HepG2 (cell line): Measurements from ENCODE around the gene ZMYND10. TPM values are rescaled to one million over a fixed set of nuclear protein-coding genes. Genes with fewer than 3 reads are reported as not detected.

Experiments used
- ATF7 ChIP-seq, 2 experiments: fragments of 450-650 bp in 1 of 2; sonication (generic) in 1 of 2; formaldehyde crosslinking in 1 of 2; IDR thresholded peaks; 2 replicates each; pipeline versions ENCODE4 v1.4.0 to v1.6.1; 2016 to 2020; ENCODE audit warnings: antibody characterized with exemption in 1 of 2, mild to moderate bottlenecking in 1 of 2, missing genetic modification reagents in 1 of 2
- ELF3 ChIP-seq: IDR thresholded peaks from 2 replicates; pipeline ENCODE4 v1.6.1; 2016; ENCODE audit warnings: missing genetic modification reagents, missing compliant biosample characterization
- ETV5 ChIP-seq: IDR thresholded peaks from 2 replicates; pipeline ENCODE4 v1.6.1; 2018; ENCODE audit warnings: missing biosample characterization, missing genetic modification reagents, inconsistent platforms, borderline replicate concordance
- GATA4 ChIP-seq: sonication (generic); IDR thresholded peaks from 2 replicates; pipeline ENCODE4 v1.6.1; 2016; ENCODE audit warnings: antibody characterized with exemption, low read depth, borderline replicate concordance
- IRF2 ChIP-seq: IDR thresholded peaks from 2 replicates; pipeline ENCODE4 v1.6.1; 2018; ENCODE audit warnings: missing genetic modification reagents, missing compliant biosample characterization
- MAZ ChIP-seq, 2 experiments: sonication (generic) in 1 of 2; formaldehyde crosslinking in 1 of 2; IDR thresholded peaks; 2 replicates each; pipeline versions ENCODE4 v1.5.0 to v1.6.1; 2012 to 2020; ENCODE audit warnings: low read depth in 2 of 2, mild to moderate bottlenecking in 2 of 2, borderline replicate concordance in 1 of 2, improper control_type of control experiment in 1 of 2, low read length in 1 of 2, missing genetic modification reagents in 1 of 2, moderate library complexity in 1 of 2
- MED8 ChIP-seq: sonication (generic); formaldehyde crosslinking; IDR thresholded peaks from 2 replicates; pipeline ENCODE4 v1.8.1; 2023; ENCODE audit warnings: mild to moderate bottlenecking, missing genetic modification reagents; ENCODE audit not compliant: insufficient replicate concordance
- MEIS1 ChIP-seq: sonication (generic); formaldehyde crosslinking; IDR thresholded peaks from 2 replicates; pipeline ENCODE4 v1.9.0; 2021; ENCODE audit warnings: mild to moderate bottlenecking, missing genetic modification reagents, moderate library complexity, borderline replicate concordance
- MLLT10 ChIP-seq: sonication (generic); formaldehyde crosslinking; IDR thresholded peaks from 2 replicates; pipeline ENCODE4 v1.4.0; 2020; ENCODE audit warnings: missing genetic modification reagents
- NFKB2 ChIP-seq: sonication (generic); formaldehyde crosslinking; IDR thresholded peaks from 2 replicates; pipeline ENCODE4 v1.4.0; 2020; ENCODE audit warnings: missing genetic modification reagents, borderline replicate concordance
- NKX3-1 ChIP-seq: sonication (generic); formaldehyde crosslinking; IDR thresholded peaks from 2 replicates; pipeline ENCODE4 v1.5.0; 2020; ENCODE audit warnings: missing genetic modification reagents
- SAFB2 ChIP-seq: sonication (generic); formaldehyde crosslinking; IDR thresholded peaks from 2 replicates; pipeline ENCODE4 v1.5.1; 2020; ENCODE audit warnings: missing genetic modification reagents, low read depth, mild to moderate bottlenecking, borderline replicate concordance
- SMYD3 ChIP-seq: sonication (generic); formaldehyde crosslinking; IDR thresholded peaks from 2 replicates; pipeline ENCODE4 v1.8.1; 2023; ENCODE audit warnings: mild to moderate bottlenecking, missing genetic modification reagents
- SP4 ChIP-seq: sonication (generic); formaldehyde crosslinking; IDR thresholded peaks from 2 replicates; pipeline ENCODE4 v1.8.1; 2023; ENCODE audit warnings: mild to moderate bottlenecking, missing genetic modification reagents
- XBP1 ChIP-seq: sonication (generic); formaldehyde crosslinking; IDR thresholded peaks from 2 replicates; pipeline ENCODE4 v1.5.0; 2020; ENCODE audit warnings: missing genetic modification reagents
- ZFP1 ChIP-seq: IDR thresholded peaks from 2 replicates; pipeline ENCODE4 v1.6.1; 2016
- ZNF33B ChIP-seq: sonication (generic); formaldehyde crosslinking; IDR thresholded peaks from 2 replicates; pipeline ENCODE4 v1.5.1; 2020; ENCODE audit warnings: mild to moderate bottlenecking, missing genetic modification reagents
- ZNF34 ChIP-seq: sonication (generic); formaldehyde crosslinking; IDR thresholded peaks from 2 replicates; pipeline ENCODE4 v1.4.0; 2020; ENCODE audit warnings: mild to moderate bottlenecking, missing genetic modification reagents, borderline replicate concordance
- ZNF605 ChIP-seq: sonication (generic); formaldehyde crosslinking; IDR thresholded peaks from 2 replicates; pipeline ENCODE4 v1.8.0; 2022; ENCODE audit warnings: mild to moderate bottlenecking, missing genetic modification reagents
- ZNF709 ChIP-seq: sonication (generic); formaldehyde crosslinking; IDR thresholded peaks from 2 replicates; pipeline ENCODE4 v1.5.0; 2020; ENCODE audit warnings: mild to moderate bottlenecking, missing genetic modification reagents
- ZNF766 ChIP-seq: sonication (generic); formaldehyde crosslinking; IDR thresholded peaks from 2 replicates; pipeline ENCODE4 v1.5.0; 2020; ENCODE audit warnings: missing genetic modification reagents, borderline replicate concordance
- polyA plus RNA-seq, 8 experiments: library from polyadenylated mRNA; depleted of rRNA in 3 of 8; stranded (reverse) in 7 of 8; unstranded in 1 of 8; fragments of >200 nt; fragmentation: Illumina TruSeq in 4 of 8; extraction: Trizol in 4 of 8; gene quantifications; 2 replicates each; pipeline versions ENCODE4 v1.2.1 to v1.2.3, GENCODE V29; 2011 to 2016; ENCODE audit warnings: low read depth in 4 of 8, missing spikeins in 1 of 8, mixed read lengths in 1 of 8; ENCODE audit not compliant: insufficient read depth in 1 of 8
- total RNA-seq, 5 experiments: library from RNA; depleted of rRNA; stranded (reverse); fragments of >200 nt; fragmentation: Illumina TruSeq; extraction: Trizol; gene quantifications; 2 replicates each; pipeline ENCODE4 v1.2.3, GENCODE V29; 2016; ENCODE audit warnings: low read depth in 1 of 5
- TF ChIP-seq, protein P1 (sequence below): sonication (generic); formaldehyde crosslinking; IDR thresholded peaks from 2 replicates; pipeline ENCODE4 v1.8.0; 2022; ENCODE audit warnings: mild to moderate bottlenecking, missing genetic modification reagents, moderate library complexity
- TF ChIP-seq, protein P2 (sequence below): sonication (generic); formaldehyde crosslinking; IDR thresholded peaks from 2 replicates; pipeline ENCODE4 v1.4.0; 2020; ENCODE audit warnings: missing genetic modification reagents, low read depth, mild to moderate bottlenecking, borderline replicate concordance
- TF ChIP-seq, protein P3 (sequence below): sonication (generic); formaldehyde crosslinking; IDR thresholded peaks from 2 replicates; pipeline ENCODE4 v1.5.1; 2020; ENCODE audit warnings: mild to moderate bottlenecking, missing genetic modification reagents, moderate library complexity

Gene ZMYND10
- total and polyA plus RNA-seq, 2 of the 13 experiments (the other 11 are each of a cell fraction or from before 2014, with no cell fraction given), result 0.60 to 0.74 TPM

DNA sequence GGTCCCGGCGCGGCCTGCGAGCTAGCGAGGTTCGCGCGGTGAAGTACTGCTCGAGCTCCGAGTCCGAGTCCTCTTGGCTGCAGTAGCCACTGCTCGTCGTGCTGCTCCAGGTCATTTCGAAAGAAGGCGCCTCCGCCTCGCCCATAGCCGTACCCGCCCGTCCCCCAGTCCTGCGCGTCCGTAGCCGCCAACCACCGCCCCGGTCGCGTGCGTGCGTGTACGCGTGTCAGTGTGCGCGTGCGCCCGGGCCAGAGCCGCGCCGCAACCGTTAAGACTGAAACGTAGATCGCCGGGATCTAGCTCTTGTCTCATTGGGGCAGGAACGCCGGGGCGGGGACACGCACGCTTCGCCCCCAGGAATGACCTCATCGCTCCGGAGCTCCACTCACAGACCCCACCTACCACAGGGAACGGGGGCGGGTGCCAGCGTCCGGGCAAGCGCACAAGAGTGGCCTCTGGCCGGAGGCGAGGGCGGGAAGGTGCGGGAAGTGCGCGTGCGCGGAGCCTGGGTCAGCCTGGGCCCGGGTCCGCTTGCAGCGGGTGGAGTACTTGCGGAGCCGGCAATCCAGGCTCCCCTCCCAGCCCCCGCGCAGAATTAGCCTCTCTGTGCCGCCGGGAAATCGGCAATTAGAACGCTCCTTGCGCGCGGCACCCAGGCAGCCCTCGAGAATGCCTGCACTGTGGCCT, 8.2 kb downstream of the ZMYND10 start (continued):
- 0 out of 2 replicates have a peak, but pooled peaks have one; percentile 13 for TF ChIP-seq IRF2 (CRISPR knock-in tag)
- peak; percentile 84; the same call in 1 of the 2 replicates for TF ChIP-seq SMYD3
- TF ChIP-seq MED8 (CRISPR knock-in tag), result peak; percentile 7
- TF ChIP-seq, protein P1, sequence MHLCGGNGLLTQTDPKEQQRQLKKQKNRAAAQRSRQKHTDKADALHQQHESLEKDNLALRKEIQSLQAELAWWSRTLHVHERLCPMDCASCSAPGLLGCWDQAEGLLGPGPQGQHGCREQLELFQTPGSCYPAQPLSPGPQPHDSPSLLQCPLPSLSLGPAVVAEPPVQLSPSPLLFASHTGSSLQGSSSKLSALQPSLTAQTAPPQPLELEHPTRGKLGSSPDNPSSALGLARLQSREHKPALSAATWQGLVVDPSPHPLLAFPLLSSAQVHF (CRISPR knock-in tag), result peak; percentile 80; the same call in 1 of the 2 replicates
- TF ChIP-seq ELF3 (CRISPR knock-in tag), result peak; percentile 55
- TF ChIP-seq ZNF709, result peak; percentile 93
- no peak for TF ChIP-seq ZNF766 (CRISPR knock-in tag)
- peak; percentile 56 for TF ChIP-seq GATA4
- TF ChIP-seq NKX3-1 (CRISPR knock-in tag), result 0 out of 2 replicates have a peak, but pooled peaks have one; percentile 37
- no peak for TF ChIP-seq XBP1 (CRISPR knock-in tag)
- TF ChIP-seq ETV5, result no peak
- TF ChIP-seq MLLT10, result no peak
- TF ChIP-seq ZNF605 (CRISPR knock-in tag), result peak; percentile 98
- 0 out of 2 replicates have a peak, but pooled peaks have one; percentile 14 for TF ChIP-seq ZFP1
- no peak; the same call in 1 of the 2 replicates for TF ChIP-seq ZNF33B (CRISPR knock-in tag)
- TF ChIP-seq MEIS1 (CRISPR knock-in tag), result peak; percentile 88; the same call in 1 of the 2 replicates
- peak; percentile 94 for TF ChIP-seq ATF7 (IDR thresholded peaks at IDR 0.05)
- peak; percentile 97 for TF ChIP-seq ATF7 (CRISPR knock-in tag; IDR thresholded peaks at IDR 0.05)
- 0 out of 2 replicates have a peak, but pooled peaks have one; percentile 66 for TF ChIP-seq ZNF34 (CRISPR knock-in tag)
- TF ChIP-seq, protein P2, sequence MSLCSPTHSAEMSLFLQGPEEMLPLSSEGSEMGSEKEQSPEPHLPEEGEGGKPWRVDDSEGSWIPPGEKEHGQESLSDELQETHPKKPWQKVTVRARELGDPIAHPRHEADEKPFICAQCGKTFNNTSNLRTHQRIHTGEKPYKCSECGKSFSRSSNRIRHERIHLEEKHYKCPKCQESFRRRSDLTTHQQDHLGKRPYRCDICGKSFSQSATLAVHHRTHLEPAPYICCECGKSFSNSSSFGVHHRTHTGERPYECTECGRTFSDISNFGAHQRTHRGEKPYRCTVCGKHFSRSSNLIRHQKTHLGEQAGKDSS (CRISPR knock-in tag), result 0 out of 2 replicates have a peak, but pooled peaks have one; percentile 73
- peak; percentile 9; the same call in 1 of the 2 replicates for TF ChIP-seq MAZ (IDR thresholded peaks at IDR 0.05; ENCODE audit: borderline replicate concordance, low read depth, low read length)
- peak; percentile 74 for TF ChIP-seq MAZ (CRISPR knock-in tag; IDR thresholded peaks at IDR 0.05; ENCODE audit: low read depth)
- peak; percentile 82 for TF ChIP-seq SP4 (CRISPR knock-in tag)
- TF ChIP-seq NFKB2, result peak; percentile 92; the same call in 1 of the 2 replicates
- TF ChIP-seq, protein P3, sequence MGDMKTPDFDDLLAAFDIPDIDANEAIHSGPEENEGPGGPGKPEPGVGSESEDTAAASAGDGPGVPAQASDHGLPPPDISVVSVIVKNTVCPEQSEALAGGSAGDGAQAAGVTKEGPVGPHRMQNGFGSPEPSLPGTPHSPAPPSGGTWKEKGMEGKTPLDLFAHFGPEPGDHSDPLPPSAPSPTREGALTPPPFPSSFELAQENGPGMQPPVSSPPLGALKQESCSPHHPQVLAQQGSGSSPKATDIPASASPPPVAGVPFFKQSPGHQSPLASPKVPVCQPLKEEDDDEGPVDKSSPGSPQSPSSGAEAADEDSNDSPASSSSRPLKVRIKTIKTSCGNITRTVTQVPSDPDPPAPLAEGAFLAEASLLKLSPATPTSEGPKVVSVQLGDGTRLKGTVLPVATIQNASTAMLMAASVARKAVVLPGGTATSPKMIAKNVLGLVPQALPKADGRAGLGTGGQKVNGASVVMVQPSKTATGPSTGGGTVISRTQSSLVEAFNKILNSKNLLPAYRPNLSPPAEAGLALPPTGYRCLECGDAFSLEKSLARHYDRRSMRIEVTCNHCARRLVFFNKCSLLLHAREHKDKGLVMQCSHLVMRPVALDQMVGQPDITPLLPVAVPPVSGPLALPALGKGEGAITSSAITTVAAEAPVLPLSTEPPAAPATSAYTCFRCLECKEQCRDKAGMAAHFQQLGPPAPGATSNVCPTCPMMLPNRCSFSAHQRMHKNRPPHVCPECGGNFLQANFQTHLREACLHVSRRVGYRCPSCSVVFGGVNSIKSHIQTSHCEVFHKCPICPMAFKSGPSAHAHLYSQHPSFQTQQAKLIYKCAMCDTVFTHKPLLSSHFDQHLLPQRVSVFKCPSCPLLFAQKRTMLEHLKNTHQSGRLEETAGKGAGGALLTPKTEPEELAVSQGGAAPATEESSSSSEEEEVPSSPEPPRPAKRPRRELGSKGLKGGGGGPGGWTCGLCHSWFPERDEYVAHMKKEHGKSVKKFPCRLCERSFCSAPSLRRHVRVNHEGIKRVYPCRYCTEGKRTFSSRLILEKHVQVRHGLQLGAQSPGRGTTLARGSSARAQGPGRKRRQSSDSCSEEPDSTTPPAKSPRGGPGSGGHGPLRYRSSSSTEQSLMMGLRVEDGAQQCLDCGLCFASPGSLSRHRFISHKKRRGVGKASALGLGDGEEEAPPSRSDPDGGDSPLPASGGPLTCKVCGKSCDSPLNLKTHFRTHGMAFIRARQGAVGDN, result peak; percentile 98
- TF ChIP-seq SAFB2, result peak; percentile 66; the same call in 1 of the 2 replicates
